HEK293T (cell line): Measurements from ENCODE around the gene KMT2C.

Source experiments
- ARNT ChIP-seq: fragments of 450-650 bp; IDR thresholded peaks from 2 replicates; pipeline ENCODE4 v1.6.1; 2017; ENCODE audit warnings: mild to moderate bottlenecking
- BHLHE40 ChIP-seq: fragments of 450-650 bp; IDR thresholded peaks from 2 replicates; pipeline ENCODE4 v1.6.1; 2016; ENCODE audit warnings: mild to moderate bottlenecking, moderate library complexity, borderline replicate concordance
- ELF4 ChIP-seq: fragments of 450-650 bp; IDR thresholded peaks from 2 replicates; pipeline ENCODE4 v1.6.1; 2017; ENCODE audit warnings: antibody characterized with exemption
- FOXA1 ChIP-seq: fragments of 450-650 bp; IDR thresholded peaks from 2 replicates; pipeline ENCODE4 v1.6.1; 2016; ENCODE audit warnings: mild to moderate bottlenecking
- FOXK2 ChIP-seq: fragments of 450-650 bp; IDR thresholded peaks from 2 replicates; pipeline ENCODE4 v1.6.1; 2016; ENCODE audit warnings: mild to moderate bottlenecking
- FOXM1 ChIP-seq: fragments of 450-650 bp; IDR thresholded peaks from 2 replicates; pipeline ENCODE4 v1.6.1; 2017; ENCODE audit warnings: mild to moderate bottlenecking, borderline replicate concordance
- HDGF ChIP-seq: fragments of 450-650 bp; IDR thresholded peaks from 2 replicates; pipeline ENCODE4 v1.6.1; 2017; ENCODE audit warnings: antibody characterized with exemption, borderline replicate concordance
- L3MBTL2 ChIP-seq: fragments of 450-650 bp; conservative IDR thresholded peaks from 2 replicates; pipeline ENCODE4 v1.6.1; 2016; ENCODE audit warnings: mild to moderate bottlenecking
- LEF1 ChIP-seq: fragments of 450-650 bp; IDR thresholded peaks from 2 replicates; pipeline ENCODE4 v1.6.1; 2017; ENCODE audit warnings: mild to moderate bottlenecking, borderline replicate concordance
- PKNOX1 ChIP-seq: fragments of 450-650 bp; IDR thresholded peaks from 2 replicates; pipeline ENCODE4 v1.6.1; 2016
- SP1 ChIP-seq: fragments of 450-650 bp; IDR thresholded peaks from 2 replicates; pipeline ENCODE4 v1.6.1; 2017
- SUZ12 ChIP-seq: fragments of 450-650 bp; IDR thresholded peaks from 2 replicates; pipeline ENCODE4 v1.6.1; 2016; ENCODE audit warnings: mild to moderate bottlenecking
- TARDBP ChIP-seq: fragments of 450-650 bp; IDR thresholded peaks from 2 replicates; pipeline ENCODE4 v1.6.1; 2016

DNA sequence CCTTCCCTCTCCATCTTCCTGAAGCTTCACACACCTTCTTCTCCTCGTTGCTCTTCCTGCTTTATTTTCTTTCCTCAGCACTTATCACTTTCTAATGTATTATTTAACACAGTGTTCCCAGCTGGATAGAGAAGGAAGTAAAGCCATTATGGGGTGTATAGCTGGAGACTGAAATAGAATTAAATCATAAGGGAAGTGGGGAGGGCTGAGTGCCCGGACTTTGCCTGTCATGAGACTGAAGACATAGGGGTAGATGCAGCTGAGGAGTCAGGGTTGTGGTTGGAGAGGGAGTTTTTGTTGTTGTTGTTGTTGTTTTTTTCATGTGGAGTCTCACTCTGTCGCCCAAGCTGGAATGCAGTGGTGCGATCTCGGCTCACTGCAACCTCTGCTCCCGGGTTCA, 345.1 kb downstream of the KMT2C start:
- TF ChIP-seq SP1 (no peak), FOXM1 (no peak), SUZ12 (no peak), FOXK2 (no peak), TARDBP (no peak), L3MBTL2 (no peak), ELF4 (no peak), BHLHE40 (no peak), LEF1 (no peak), PKNOX1 (no peak), HDGF (no peak), FOXA1 (no peak), ARNT (no peak)
